Liver (tissue), 2 donors: ENCODE results near the gene DDX20.

Source experiments
- JUND ChIP-seq, 2 donors: IDR thresholded peaks; 2 replicates each; pipeline ENCODE4 v1.6.1; 2016; ENCODE audit warnings: antibody characterized with exemption in 2 of 2
- RXRA ChIP-seq, 2 donors: IDR thresholded peaks; 2 replicates each; pipeline ENCODE4 v1.6.1; 2017 to 2018; ENCODE audit warnings: antibody characterized with exemption in 2 of 2, mild to moderate bottlenecking in 1 of 2
- donor health status: healthy.

GRCh38 chr1:111776861-111777260, 21.2 kb downstream of the DDX20 start:
- TF ChIP-seq RXRA (IDR thresholded peaks at IDR 0.05) (no peak), JUND (IDR thresholded peaks at IDR 0.05) (no peak)
